ENCODE measurements around the gene HTD2. TPM values are rescaled to one million over a fixed set of nuclear protein-coding genes. Genes with fewer than 3 reads are reported as not detected.

HTD2 gene
- total and polyA plus RNA-seq, 9 of the 15 experiments (the other 6 are each of a cell fraction or from before 2014, with no cell fraction given): 1.8 to 22.8 (median 9.6) TPM

DNA sequence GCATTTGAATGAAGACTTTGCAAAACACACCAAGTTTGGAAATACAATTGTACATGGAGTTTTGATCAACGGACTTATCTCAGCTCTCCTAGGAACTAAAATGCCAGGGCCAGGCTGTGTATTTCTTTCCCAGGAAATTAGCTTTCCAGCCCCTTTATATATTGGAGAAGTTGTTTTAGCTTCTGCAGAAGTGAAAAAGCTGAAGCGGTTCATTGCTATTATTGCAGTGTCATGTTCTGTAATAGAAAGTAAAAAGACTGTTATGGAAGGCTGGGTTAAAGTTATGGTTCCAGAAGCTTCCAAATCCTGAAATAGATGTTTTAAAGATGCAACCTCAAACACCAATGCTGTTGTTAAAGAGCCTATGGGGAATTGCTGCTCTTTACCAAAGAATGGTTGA lies 11.5 kb downstream of the HTD2 start:
- DNase-seq (ENCODE audit: extremely low read depth in 1 of 4, low spot score in 3 of 4) (no peak), ATAC-seq (no peak), FAIRE-seq (no peak)
- intact Hi-C loops (cut with micrococcal nuclease): no loop called here
- WGBS (ENCODE audit: insufficient coverage, low coverage, missing lambda C conversion rate): 94% methylated on average over 2 of the region's 2 CpGs
- POLR2A ChIA-PET: interaction anchor here (0.8 to 2.2 kb wide), 2 partner anchors 11 to 108 kb away, joined by 4 to 18 read pairs; partner anchors contain the start of genes HTD2 and RPP14
- Histone ChIP-seq H3K4me2 (ENCODE audit: insufficient read depth, low read length) (no peak overlapping the region), H3K27me3 (ENCODE audit: control insufficient read depth in 2 of 2, insufficient read depth in 2 of 2, low read length in 2 of 2) (no peaks in the 10 kb centered on the region), H4K20me1 (replicated peaks; ENCODE audit: control insufficient read depth, insufficient read depth, low read length) (no peaks in the 10 kb centered on the region), H3K4me1 (replicated peaks in 1 of 2; ENCODE audit: control insufficient read depth in 2 of 2, insufficient read depth in 2 of 2, low read length in 2 of 2) (peaks cover 0 to under 1% of the 10 kb centered on the region in 2 experiments; a peak in 2 of 5 replicates), H2AFZ (ENCODE audit: low read depth, low read length) (no peak overlapping the region), H3K9me1 (ENCODE audit: control insufficient read depth, insufficient read depth, low read length) (no peaks in the 10 kb centered on the region), H3K36me3 (ENCODE audit: control insufficient read depth, insufficient read depth, low read length) (peaks cover 62% of the 10 kb centered on the region), H3K79me2 (ENCODE audit: control insufficient read depth, insufficient read depth, low read length) (no peaks in the 10 kb centered on the region), H3K4me3 (no peak overlapping the region), H3K27ac (ENCODE audit: extremely low read depth, low read depth, low read length) (no peak overlapping the region), H3K9me3 (replicated peaks; ENCODE audit: control insufficient read depth, insufficient read depth, low read depth, low read length) (no peaks in the 10 kb centered on the region), H3K9ac (ENCODE audit: insufficient read depth in 1 of 2, low read depth in 2 of 2, low read length in 2 of 2) (no peak overlapping the region)
- in situ Hi-C loops (cut with MboI): loop anchor here (5.0 kb wide), 1 partner anchor 214 kb away; no protein-coding TSS in a partner anchor
- TSS peak; percentile 31 for BruUV-seq (replicated peaks)
- TF ChIP-seq SMARCA4 (IDR thresholded peaks at IDR 0.05): no peak
- CTCF ChIA-PET (ENCODE audit: low intra/inter-chr PET ratio): no interaction called here

DNA sequence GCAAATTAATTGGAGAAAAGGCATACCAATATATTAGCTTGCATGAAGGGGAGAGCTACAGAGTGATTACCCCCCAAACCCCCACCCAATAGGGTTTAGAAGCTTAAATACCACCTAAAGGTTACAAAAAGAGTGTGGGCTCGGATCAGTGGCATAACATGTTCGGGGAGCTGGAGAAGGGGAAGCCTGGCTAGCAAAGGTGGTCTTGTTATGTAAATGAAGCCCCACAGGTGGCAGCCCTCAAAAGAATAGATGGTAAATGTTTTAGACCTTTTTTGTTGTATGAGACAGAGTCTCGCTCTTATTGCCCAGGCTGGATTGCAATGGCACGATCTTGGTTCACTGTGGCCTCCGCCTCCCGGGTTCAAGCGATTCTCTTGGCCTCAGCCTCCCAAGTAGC lies 15.5 kb downstream of the HTD2 start:
- POLR2A ChIA-PET: interaction anchor here (1.7 kb wide), 1 partner anchor 11 kb away, joined by 6 read pairs; the partner anchor contains the start of gene PXK
- no peak overlapping the region for H3K4me2 ChIP-seq (ENCODE audit: insufficient read depth, low read length)
- ATAC-seq (no peak), FAIRE-seq (no peak), DNase-seq (ENCODE audit: extremely low read depth in 1 of 4, low spot score in 3 of 4) (no peak)
- H3K4me1 ChIP-seq (replicated peaks in 1 of 2; ENCODE audit: control insufficient read depth in 2 of 2, insufficient read depth in 2 of 2, low read length in 2 of 2): peaks cover 9 to 11% of the 10 kb centered on the region in 2 experiments; a peak in 3 of 5 replicates
- in situ Hi-C loops (cut with MboI) (no loop called here), intact Hi-C loops (cut with micrococcal nuclease) (loop anchor here (1.0 to 5.0 kb wide), 2 partner anchors 93 to 211 kb away; no protein-coding TSS in a partner anchor)
- TF ChIP-seq ZNF586 (CRISPR knock-in tag; conservative IDR thresholded peaks at IDR 0.05) (no peak), ZNF23 (CRISPR knock-in tag; IDR thresholded peaks at IDR 0.05) (no peak), ZNF445 (CRISPR knock-in tag; IDR thresholded peaks at IDR 0.05; ENCODE audit: low read depth) (no peak), TEAD1 (CRISPR knock-in tag; IDR thresholded peaks at IDR 0.05) (no peak), KDM1A (IDR thresholded peaks at IDR 0.05) (no peak), SREBF2 (CRISPR knock-in tag; IDR thresholded peaks at IDR 0.05) (no peak), HDGF (IDR thresholded peaks at IDR 0.05) (no peak)
- peaks cover 31% of the 10 kb centered on the region for H3K36me3 ChIP-seq (ENCODE audit: control insufficient read depth, insufficient read depth, low read length)
- no peaks in the 10 kb centered on the region for H4K20me1 ChIP-seq (replicated peaks; ENCODE audit: control insufficient read depth, insufficient read depth, low read length)
- WGBS (ENCODE audit: insufficient coverage, low coverage, missing lambda C conversion rate): 95% methylated on average over 7 of the region's 7 CpGs
- CTCF ChIA-PET (ENCODE audit: low intra/inter-chr PET ratio): interaction anchor here (2.3 kb wide), 1 partner anchor 93 kb away, joined by 16 read pairs; no protein-coding TSS in a partner anchor
- H2AFZ ChIP-seq (ENCODE audit: low read depth, low read length): no peak overlapping the region
- no peaks in the 10 kb centered on the region for H3K79me2 ChIP-seq (ENCODE audit: control insufficient read depth, insufficient read depth, low read length)
- no TSS peak for BruUV-seq (replicated peaks)
- no peak overlapping the region for H3K9ac ChIP-seq (ENCODE audit: insufficient read depth in 1 of 2, low read depth in 2 of 2, low read length in 2 of 2)
- H3K9me3 ChIP-seq (replicated peaks; ENCODE audit: control insufficient read depth, insufficient read depth, low read depth, low read length): no peaks in the 10 kb centered on the region
- H3K9me1 ChIP-seq (ENCODE audit: control insufficient read depth, insufficient read depth, low read length): no peaks in the 10 kb centered on the region
- no peak overlapping the region for H3K27ac ChIP-seq (ENCODE audit: extremely low read depth, low read depth, low read length)
- H3K4me3 ChIP-seq: no peak overlapping the region
- H3K27me3 ChIP-seq (ENCODE audit: control insufficient read depth in 2 of 2, insufficient read depth in 2 of 2, low read length in 2 of 2): no peaks in the 10 kb centered on the region

All from K562 (cell line).